HFF-Myc (cell line): ENCODE results near the gene SMYD3.
A peak's percentile ranks its signal among the peaks of the same experiment; 100 is the strongest.

Source experiments
- DNase-seq: peaks from one replicate; pipeline ENCODE4 v3.0.0-alpha.2; 2011; ENCODE audit warnings: low read depth; ENCODE audit errors: extremely low read depth
- H3K4me3 ChIP-seq: replicated peaks from 2 replicates; pipeline ENCODE4 v1.5.1; 2011; ENCODE audit warnings: low read depth, mild to moderate bottlenecking, control low read depth, low read length
- TF ChIP-seq, protein P1 (sequence below): IDR thresholded peaks from 2 replicates; pipeline ENCODE4 v1.5.1; 2012; ENCODE audit warnings: mild to moderate bottlenecking, low read depth, low read length, control low read depth; ENCODE audit errors: missing control alignments

SMYD3 gene

DNA sequence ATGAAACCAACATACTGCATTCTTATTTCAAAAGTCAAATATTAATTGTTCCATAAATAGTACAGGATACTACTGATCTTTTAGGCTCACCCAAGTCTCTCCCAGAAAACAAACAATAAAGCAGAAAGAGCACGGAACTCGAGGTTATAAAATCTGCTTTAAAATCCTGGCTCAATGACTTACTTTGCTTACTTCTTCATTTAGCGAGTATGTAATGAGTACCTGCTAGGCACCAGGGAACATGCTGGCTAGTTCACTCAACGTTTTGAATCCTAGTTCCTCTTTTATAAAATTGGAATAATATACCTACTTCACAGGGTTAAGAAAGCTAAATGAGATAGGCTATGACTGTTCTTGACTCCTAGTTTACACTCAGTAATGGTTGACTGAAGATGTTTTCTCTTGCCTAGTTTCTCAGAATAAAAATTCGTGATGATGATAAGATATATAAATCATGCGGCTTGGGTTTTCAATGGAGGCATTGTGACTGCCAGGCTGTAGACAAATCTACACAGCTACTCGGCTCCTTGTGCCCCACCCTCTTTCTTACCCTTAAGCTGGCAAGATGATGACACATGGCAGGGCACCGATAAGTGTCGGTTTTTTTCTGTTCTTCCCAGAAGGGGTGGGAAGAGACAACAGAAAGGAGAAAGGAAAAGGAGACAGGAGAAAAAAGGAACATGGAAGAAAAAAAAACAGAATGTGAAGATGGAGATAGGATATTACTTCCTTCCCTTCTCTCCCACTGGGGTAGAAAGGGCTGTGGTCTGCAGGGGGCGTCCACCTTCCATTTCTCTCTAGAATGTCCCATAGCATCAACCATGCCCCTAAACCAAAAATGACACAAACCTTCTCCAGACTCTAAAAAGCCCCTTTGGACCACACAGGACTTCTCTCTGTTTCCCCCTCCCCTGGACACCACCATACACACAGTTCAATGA is 507.1 kb downstream of the SMYD3 start:
- H3K4me3 ChIP-seq = no peak overlapping the region
- no peak for DNase-seq
- TF ChIP-seq, protein P1, sequence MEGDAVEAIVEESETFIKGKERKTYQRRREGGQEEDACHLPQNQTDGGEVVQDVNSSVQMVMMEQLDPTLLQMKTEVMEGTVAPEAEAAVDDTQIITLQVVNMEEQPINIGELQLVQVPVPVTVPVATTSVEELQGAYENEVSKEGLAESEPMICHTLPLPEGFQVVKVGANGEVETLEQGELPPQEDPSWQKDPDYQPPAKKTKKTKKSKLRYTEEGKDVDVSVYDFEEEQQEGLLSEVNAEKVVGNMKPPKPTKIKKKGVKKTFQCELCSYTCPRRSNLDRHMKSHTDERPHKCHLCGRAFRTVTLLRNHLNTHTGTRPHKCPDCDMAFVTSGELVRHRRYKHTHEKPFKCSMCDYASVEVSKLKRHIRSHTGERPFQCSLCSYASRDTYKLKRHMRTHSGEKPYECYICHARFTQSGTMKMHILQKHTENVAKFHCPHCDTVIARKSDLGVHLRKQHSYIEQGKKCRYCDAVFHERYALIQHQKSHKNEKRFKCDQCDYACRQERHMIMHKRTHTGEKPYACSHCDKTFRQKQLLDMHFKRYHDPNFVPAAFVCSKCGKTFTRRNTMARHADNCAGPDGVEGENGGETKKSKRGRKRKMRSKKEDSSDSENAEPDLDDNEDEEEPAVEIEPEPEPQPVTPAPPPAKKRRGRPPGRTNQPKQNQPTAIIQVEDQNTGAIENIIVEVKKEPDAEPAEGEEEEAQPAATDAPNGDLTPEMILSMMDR = no peak

DNA sequence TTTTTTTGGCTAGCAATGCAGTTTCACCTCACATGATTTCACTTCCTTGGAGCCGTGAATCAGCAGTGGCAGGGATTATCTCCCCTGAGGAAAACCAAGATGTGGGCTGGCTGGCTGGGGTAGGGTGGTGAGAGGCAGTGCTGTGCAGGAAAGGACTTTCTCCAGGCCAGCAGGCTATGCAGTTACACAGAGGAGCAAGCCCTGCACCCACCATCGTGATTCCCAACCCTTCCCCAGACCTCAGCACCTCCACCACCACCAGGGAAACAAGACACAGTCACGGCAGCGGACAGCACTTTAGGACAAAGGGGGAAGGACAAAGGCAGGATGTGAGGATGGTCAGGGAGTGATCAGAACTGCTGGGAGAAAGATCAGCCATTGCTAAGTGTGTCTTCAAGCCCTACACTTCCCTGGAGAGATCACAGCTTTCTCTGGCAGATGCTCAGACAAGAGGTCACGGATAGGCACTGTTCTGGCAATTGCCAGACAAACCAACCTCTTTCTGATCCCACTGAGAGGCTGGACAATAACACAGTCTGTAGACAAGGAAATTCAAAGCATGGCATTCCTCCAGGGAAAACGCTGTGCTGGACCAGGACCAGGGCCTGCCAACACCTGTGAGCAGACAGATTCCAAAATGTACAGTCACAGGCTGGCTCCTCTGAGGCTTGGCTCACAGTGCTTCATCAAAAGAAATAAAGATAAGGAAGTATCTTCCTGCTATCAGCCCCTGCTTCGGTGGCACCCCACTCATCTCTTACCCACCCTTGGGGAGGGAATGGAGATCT is 509.4 kb downstream of the SMYD3 start:
- H3K4me3 ChIP-seq = no peak overlapping the region
- peak; percentile 48 for DNase-seq
- TF ChIP-seq, protein P1 = no peak

DNA sequence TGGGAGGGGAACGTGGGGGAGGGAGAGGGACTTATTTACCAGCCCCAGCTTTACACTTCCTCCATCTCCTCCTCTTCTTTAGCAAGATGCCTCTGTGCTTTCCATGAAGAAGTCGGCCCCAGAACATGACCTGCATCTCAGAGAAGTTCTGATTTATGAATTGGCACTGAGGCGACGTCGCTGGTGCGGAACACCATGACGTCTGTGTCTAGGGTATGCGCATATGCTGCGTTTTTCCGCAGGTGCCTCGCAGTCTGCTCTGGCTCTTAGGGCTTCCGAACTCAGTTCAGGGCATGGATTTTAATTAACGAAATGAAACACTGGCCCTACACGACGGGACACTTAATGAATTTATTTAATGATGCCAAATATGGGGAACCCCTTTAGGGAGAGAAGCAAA is 510.3 kb downstream of the SMYD3 start:
- no peak overlapping the region for H3K4me3 ChIP-seq
- TF ChIP-seq, protein P1 = no peak
- DNase-seq = no peak

DNA sequence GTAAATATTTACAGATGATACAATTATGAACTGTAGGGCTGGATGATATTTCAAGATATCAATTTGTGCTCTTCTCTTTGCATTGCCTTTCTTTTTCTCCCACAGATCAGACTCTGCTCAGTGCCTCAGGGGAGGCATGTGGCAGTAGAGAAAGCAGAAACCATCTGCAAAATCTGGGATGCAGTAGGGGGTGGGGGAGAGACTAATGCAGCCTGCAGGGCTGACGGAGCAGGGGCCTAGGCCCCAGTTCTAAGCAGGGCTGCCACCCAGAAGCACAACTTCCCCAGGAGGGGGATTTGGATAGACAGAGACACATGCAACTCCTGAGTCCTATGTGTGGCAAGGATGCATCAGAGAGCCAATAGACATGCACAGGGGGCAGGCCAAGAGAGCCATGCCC is 511.6 kb downstream of the SMYD3 start:
- DNase-seq = no peak
- TF ChIP-seq, protein P1 = no peak
- H3K4me3 ChIP-seq = no peak overlapping the region

DNA sequence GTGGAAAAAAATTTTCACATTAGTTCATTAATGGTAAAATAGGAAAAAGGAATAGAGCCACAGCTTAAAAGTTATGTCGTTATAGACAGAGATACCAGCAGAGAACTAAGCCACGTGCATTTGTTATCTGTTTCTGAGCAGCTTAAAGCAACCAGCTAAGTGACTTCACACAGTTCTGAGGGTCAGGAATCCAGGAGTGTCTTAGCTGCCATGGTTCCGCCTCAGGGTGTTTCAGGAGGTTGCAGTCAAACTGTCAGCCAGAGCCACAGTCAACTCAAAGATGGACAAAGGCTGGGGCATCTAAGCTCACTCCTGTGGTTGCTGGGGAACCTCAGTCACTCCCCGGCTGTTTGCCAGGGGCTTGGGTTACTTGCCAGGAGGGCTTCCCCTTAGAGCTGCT is 515.8 kb downstream of the SMYD3 start:
- H3K4me3 ChIP-seq = no peak overlapping the region
- TF ChIP-seq, protein P1 = no peak
- DNase-seq = no peak

DNA sequence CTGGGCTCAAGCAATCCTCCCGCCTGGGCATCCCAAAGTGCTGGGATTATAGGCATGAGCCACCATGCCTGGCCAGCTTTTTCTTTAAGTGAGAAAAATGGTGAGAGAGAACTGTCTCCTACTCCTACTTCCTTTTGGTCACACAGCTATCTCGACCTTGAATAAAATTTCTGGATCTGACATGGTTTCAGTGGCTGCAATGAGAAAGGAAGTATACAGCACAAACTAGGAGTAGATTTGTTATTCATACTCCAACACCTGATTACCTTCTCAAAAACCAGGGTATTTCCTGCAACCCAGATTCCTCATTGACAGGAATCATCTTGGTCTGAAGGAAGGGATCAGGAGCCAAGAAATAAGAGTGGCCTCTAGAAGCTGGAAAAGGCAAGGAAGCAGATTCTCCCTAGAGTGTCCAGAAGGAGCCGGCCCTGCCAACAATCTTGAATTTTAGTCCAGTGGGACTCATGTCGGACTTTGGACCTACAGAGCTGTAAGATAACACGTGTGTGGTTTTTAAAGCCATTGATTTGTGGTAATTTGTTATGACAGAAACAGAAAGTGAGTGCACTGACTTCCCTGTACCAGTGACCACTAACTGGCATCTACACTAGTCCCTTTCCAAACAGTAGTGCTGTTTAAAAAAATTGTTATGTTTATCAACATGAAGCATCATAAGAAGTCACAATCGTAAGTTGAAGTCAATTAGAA is 516.6 kb downstream of the SMYD3 start:
- no peak for DNase-seq
- no peak overlapping the region for H3K4me3 ChIP-seq
- TF ChIP-seq, protein P1 = no peak
